GM21447 (cell line): Measurements from ENCODE around the gene CIZ1.

ENCODE experiments used
- ATAC-seq: cut with Tn5 transposase; IDR thresholded peaks from one replicate; pipeline ENCODE4 v1.9.1; 2021; ENCODE audit not compliant: unreplicated experiment

The CIZ1 gene

GRCh38 chr9:128127568-128127989 is 63.8 kb downstream of the CIZ1 start, which contains the start of gene PTGES2:
Gene PTGES2, minus strand, starts transcription at chr9:128127729. Its CDS starts 12 bp downstream, at chr9:128127717.
- ATAC-seq = peak; percentile 53

DNA sequence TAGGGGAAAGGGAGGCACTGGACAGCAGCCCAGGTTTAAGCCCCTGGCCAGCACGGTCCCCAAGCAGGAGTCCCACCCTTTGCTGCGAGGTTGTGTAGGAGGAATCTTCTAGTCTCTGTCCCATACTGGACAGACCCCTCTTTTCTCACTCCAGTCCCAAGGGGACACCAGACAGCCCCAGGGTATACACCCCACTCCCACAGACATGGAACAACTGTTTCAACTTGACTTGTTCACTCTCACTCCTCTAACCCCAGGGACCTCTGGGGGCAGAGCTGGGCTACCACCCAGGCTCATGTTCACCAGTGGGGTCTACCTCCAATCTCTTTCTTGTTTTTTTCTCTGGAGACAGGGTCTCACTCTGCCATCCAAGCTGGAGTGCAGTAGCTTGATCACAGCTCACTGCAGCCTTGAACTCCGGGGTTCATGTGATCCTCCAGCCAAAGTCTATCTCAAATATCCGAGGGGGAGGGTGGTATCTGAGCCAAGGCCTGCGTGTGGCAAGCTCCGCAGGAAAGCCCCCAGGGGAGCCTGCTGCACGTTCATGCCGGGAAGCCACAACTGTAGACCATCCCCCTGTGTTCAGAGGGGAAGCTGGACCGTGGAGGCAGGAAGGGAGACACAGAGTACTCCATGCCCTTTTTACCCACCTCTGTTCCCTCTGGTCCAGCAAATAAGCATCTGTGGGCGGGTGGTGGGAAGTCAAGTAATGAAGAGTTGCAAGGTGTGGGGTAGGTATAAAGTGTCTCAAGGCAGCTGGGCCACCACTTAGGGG is 65.6 kb downstream of the CIZ1 start:
- no peak for ATAC-seq

DNA sequence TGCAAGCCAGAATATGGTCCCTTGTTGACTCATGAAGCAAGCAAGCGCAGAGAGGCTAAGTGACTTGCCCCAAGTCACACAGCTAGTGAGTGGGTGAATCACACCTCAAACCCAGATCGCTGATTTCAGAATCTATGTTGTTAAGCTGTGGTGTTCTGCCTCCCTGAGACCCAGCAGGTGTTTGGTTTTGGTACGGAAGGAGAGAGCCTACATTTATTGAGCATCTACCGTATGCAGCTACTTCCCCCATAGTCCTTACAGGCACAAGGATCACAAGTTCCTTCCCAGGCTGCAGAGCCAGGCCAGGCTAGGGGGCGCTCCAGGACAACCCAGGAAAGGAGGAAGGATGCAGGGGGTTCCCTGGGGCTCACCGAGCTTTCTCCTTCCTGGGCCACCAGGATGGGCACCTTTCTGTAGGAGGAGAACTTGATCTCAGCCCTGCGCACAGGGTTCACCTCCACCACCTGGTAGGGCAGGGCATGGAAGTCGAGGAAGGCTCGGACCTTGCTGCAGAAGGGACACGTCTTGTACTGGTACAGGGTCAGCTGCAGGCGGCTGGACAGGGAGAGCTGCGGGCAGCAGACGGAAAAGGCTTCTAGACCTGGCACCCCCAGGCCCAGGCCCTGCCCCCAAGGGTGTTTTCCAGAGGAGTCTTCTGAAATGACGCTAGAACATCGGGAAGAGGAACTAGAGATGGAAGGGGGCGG is 66.3 kb downstream of the CIZ1 start:
- no peak for ATAC-seq

DNA sequence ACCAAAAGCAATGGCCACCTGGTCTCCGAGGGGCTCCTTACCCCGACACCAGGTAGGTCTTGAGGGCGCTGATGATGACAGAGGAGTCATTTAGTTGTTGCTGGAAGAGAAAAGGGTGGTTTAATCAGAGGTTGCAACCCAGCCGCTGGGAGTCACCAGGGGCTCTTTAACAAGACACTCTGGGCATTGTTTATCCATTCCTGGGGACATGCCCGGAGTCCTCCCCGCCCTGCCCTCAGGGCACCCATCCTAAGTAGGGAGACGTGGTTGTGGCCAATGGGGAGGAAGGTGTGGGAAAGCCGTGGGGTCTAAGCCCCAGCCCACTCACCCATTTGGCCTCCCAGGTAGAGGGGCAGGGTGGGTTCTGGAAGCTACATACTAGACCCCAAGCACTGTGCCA is 66.9 kb downstream of the CIZ1 start:
- no peak for ATAC-seq

DNA sequence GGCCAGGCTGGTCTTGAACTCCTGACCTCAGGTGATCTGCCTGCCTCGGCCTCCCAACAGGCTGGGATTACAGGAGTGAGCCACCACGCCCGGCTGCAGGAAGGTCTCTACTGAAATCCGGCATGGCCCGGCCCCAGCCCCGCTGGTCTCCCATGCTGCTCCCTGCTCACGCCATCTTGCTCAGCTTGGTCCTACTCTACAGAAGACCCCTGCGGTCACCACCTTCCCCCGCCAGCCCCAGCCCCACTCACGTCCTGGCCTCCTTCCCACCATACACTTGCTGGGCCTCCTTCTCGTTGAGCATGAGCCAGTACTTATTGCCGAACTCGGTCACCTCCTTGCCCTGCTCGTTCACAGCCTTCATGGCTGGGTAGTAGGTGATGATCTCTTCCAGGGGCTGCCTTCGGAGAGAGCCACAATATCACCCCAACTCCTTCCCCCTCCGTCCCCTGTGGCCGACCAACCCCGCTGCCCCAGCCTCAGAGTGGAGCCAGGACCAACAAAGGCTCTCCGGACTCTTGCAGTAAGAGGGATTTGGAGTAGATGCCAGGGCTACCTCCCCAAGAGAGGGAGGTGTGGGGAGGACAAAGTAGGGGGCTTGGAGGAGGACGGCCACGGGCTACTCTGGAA is 67.8 kb downstream of the CIZ1 start:
- ATAC-seq = no peak

- ATAC-seq = no peak
Observed at GRCh38 chr9:128122809-128123175, 68.6 kb downstream of the CIZ1 start.

- ATAC-seq = no peak
Observed at GRCh38 chr9:128121924-128122808, 69.2 kb downstream of the CIZ1 start.

GRCh38 chr9:128121466-128121810 is 69.9 kb downstream of the CIZ1 start:
- no peak for ATAC-seq

- ATAC-seq = no peak
Observed at GRCh38 chr9:128120741-128121465, 70.5 kb downstream of the CIZ1 start.

DNA sequence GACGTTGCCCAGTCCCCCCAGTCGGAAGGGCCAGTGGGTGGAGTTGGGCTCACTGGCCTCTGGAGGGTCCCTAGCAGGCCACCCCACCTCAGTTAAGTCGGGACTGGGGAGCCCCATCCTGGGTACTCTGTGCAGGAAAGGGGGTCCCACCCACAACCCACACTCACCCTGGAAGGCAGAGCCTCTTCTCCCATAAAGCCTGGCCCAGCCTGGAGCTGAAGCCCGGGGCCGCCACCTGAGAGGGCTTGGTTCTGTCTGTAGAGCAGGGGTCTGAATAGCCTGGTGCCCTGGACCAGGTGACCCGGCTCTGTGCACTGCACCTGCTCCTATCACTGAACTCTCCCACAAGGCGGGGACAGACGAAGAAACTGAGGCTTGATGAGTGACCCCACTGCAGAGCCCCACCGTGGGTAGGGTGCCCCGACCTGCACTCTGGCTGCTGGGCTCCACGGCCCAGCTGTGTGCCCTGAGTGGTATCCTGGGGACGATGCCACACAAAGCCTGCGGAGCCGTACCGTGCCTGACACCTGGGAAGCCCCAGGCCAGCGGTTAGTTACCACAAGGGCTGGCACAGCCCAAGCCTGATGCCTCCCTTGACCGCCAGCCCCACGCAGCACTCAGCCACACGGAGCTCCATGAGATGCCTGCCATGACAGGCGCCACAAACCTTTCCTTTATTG is 71.2 kb downstream of the CIZ1 start:
- ATAC-seq = no peak

- ATAC-seq = no peak
Observed at GRCh38 chr9:128118971-128119665, 72.3 kb downstream of the CIZ1 start.

DNA sequence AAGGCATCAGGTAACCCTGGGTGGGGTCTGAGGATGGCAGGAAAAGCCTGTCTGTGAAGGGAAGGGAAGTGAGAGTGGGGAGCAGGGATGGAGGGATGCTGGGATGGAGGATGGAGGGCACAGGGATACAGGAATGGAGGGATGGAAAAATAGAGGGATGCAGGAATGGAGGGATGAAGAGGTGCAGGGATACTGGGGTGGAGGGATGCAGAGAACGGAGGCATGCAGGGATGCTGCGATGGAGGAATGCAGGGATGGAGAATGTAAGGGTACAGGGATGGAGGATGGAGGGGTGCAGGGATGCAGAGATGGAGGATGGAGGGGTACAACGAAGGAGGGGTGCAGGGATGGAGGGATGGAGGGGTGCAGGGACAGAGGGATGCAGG is 72.9 kb downstream of the CIZ1 start:
- ATAC-seq = no peak

DNA sequence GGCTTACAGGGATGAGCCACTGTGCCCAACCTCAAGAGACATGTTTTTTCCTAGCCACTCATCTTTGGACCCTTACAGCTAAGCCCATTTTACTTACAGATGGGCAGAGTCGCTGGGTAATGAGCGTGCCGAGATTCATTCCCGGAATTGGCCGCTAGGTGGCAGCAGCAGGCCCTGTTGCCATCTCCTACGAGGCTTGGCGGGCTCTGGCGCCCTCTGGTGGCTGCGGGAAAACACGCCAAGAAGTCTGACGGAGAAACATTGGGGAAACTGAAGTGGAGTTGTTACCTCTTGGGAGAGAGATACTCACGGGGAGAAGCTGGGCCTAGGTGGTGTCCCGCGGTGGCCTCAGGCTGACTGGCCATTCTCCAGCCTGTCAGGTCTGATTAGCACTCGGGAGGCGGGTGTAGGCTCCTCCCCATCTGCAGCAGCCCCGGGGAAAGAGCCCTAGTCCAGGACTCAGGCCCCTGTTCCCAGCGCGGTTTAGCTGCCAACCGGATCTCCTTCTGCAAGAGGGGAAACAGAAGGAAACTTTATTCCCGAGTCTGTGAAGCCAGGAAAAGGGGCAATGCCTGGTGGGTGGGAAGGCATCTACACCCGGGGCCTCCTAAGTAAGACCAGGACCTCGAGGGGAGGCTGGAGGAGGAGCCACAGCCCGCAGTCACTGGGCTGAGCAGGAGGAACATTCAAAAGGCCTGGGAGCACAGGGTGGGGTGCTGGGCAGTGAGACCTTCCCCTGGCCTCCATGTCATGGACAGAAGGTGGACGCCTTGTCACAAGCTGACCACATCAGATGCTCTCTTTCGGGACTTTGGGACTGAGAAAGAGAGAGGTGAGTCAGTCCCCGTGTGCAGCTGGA is 73.5 kb downstream of the CIZ1 start:
- ATAC-seq = peak; percentile 65

DNA sequence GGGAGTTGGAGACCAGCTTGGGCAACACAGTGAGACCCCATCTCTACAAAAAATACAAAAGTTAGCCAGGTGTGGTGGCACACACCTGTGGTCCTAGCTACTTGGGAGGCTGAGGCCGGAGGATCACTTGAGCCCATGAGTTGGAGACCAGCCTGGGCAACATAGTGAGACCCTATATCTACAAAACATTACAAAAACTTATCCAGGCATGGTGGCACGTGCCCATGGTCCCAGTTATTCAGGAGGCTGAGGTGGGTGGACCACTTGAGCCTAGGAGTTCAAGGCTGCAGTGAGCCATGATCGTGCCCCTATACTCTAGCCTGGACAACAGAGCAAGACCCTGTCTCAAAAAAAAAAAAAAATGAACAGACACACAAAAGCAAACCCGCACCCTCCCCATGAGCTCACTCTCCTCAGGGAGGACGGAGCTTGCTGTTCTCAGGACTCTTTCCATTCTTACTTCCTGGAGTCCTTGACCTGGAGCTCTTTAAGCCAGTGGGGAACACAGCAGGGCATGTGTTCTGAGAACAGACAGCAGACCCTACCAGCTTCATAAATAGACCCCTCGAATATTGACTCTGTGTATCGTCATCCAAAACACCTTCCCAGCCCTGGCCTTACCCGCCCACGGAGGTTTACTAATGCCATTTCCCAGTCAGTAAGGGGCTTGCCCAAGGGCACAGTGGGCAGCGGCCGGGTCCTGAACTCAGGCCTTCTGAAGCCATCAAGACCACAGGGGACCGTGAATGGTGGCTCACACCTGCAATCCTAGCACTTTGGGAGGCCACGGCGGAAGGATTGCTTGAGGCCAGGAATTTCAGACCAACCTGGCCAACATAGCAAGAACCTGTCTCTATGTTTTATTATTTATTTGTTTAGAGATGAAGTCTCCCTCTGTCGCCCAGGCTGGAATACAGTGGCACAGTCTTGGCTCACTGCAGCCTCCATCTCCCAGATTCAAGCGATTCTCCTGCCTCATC is 75.0 kb downstream of the CIZ1 start:
- no peak for ATAC-seq
